Endothelial cell of umbilical vein (primary cell): Measurements from ENCODE around the gene FLT4.

Source experiments
- CTCF ChIP-seq, 2 donors: IDR thresholded peaks; 1 replicate in 1 of 2; 2 replicates in 1 of 2; pipeline ENCODE4 v1.5.1; 2011; ENCODE audit warnings: low read length in 2 of 2, mild to moderate bottlenecking in 2 of 2, moderate library complexity in 2 of 2, control low read depth in 1 of 2, inconsistent platforms in 1 of 2, low read depth in 1 of 2; ENCODE audit not compliant: insufficient read depth in 1 of 2; ENCODE audit errors: extremely low read depth in 1 of 2
- FOS ChIP-seq: IDR thresholded peaks from 2 replicates; pipeline ENCODE4 v1.6.1; 2011; ENCODE audit warnings: mild to moderate bottlenecking, low read length, moderate library complexity, borderline replicate concordance; ENCODE audit not compliant: insufficient read depth
- MAX ChIP-seq: IDR thresholded peaks from 2 replicates; pipeline ENCODE4 v1.6.1; 2011; ENCODE audit not compliant: insufficient read depth, insufficient read length
- POLR2A ChIP-seq: IDR thresholded peaks from 2 replicates; pipeline ENCODE4 v1.6.1; 2012; ENCODE audit warnings: low read depth, mild to moderate bottlenecking, control low read depth, low read length
- POLR2AphosphoS5 ChIP-seq: IDR thresholded peaks from 2 replicates; pipeline ENCODE4 v1.6.1; 2012; ENCODE audit warnings: low read depth, mild to moderate bottlenecking, control low read depth, low read length, moderate library complexity; ENCODE audit not compliant: insufficient read depth

GRCh38 chr5:180641566-180641900 lies 7.9 kb downstream of the FLT4 start:
- TF ChIP-seq CTCF (IDR thresholded peaks at IDR 0.05; ENCODE audit: extremely low read depth in 1 of 2, insufficient read depth in 1 of 2, low read depth in 1 of 2, low read length in 2 of 2), result no peak
- no peak for TF ChIP-seq POLR2A
- no peak for TF ChIP-seq MAX
- TF ChIP-seq POLR2AphosphoS5, result no peak
- TF ChIP-seq FOS, result no peak
